OCI-LY7 (cell line): ENCODE results near the gene RYK.

Experiments
- CTCF ChIP-seq: fragments of 200-600 bp; sonication (generic); conservative IDR thresholded peaks from 2 replicates; pipeline ENCODE4 v1.5.1; 2014; ENCODE audit warnings: mild to moderate bottlenecking, antibody characterized with exemption, low read length, moderate library complexity, mixed read lengths
- EZH2phosphoT487 ChIP-seq: fragments of 200-600 bp; sonication (generic); IDR thresholded peaks from 2 replicates; pipeline ENCODE4 v1.6.1; 2018; ENCODE audit warnings: low read depth, borderline replicate concordance, mild to moderate bottlenecking, mixed run types, antibody characterized with exemption, low read length, moderate library complexity, mixed read lengths

DNA sequence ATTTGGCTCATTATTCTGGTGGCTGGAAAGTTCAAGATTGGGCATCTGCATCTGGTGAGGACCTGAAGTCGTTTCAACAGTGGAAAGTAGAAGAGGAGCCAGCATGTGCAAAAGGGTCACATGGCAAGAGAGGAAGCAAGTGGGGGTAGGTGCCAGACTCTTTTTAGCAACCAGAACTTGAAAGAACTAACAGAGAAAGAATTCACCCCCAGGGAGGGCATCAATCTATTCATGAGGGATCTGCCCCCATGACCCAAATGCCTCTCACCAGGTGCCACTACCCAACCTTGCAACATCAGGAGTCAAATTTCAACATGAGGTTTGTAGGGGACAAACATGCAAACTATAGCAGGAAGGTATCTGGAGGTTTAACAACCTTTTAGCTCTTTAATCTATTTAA lies 10.3 kb upstream of the RYK start:
- TF ChIP-seq CTCF = no peak
- TF ChIP-seq EZH2phosphoT487 = no peak
